BLaER1 (cell line): Measurements from ENCODE around the gene CAMK2D.

Experiments
- H3K27ac ChIP-seq: shearing (Covaris generic); formaldehyde crosslinking; 2 replicates; pipeline ENCODE4 v1.8.1; 2022
- H3K27me3 ChIP-seq: shearing (Covaris generic); formaldehyde crosslinking; 2 replicates; pipeline ENCODE4 v1.8.1; 2022
- H3K36me3 ChIP-seq: shearing (Covaris generic); formaldehyde crosslinking; 2 replicates; pipeline ENCODE4 v1.8.1; 2022
- H3K4me1 ChIP-seq: shearing (Covaris generic); formaldehyde crosslinking; 2 replicates; pipeline ENCODE4 v1.8.1; 2022
- H3K4me2 ChIP-seq: shearing (Covaris generic); formaldehyde crosslinking; 2 replicates; pipeline ENCODE4 v1.8.1; 2022
- H3K4me3 ChIP-seq: shearing (Covaris generic); formaldehyde crosslinking; 2 replicates; pipeline ENCODE4 v1.8.1; 2022
- H3K9ac ChIP-seq: shearing (Covaris generic); formaldehyde crosslinking; 2 replicates; pipeline ENCODE4 v1.8.1; 2022
- H3K9me3 ChIP-seq: shearing (Covaris generic); formaldehyde crosslinking; 2 replicates; pipeline ENCODE4 v1.8.1; 2022
- H4K20me1 ChIP-seq: shearing (Covaris generic); formaldehyde crosslinking; 2 replicates; pipeline ENCODE4 v1.8.1; 2022
- Cebpa-rat ChIP-seq: shearing (Covaris generic); IDR thresholded peaks from 2 replicates; pipeline ENCODE4 v1.8.1; 2022

CAMK2D gene

GRCh38 chr4:113442826-113443225 is 318.7 kb downstream of the CAMK2D start:
- TF ChIP-seq Cebpa-rat = no peak
- Histone ChIP-seq H3K27me3 (no peaks in the 10 kb centered on the region), H3K9me3 (no peaks in the 10 kb centered on the region), H3K4me3 (no peak overlapping the region), H3K4me1 (no peaks in the 10 kb centered on the region), H4K20me1 (no peaks in the 10 kb centered on the region), H3K9ac (no peak overlapping the region), H3K36me3 (no peaks in the 10 kb centered on the region), H3K27ac (no peak overlapping the region), H3K4me2 (no peak overlapping the region)

- no peak overlapping the region for H3K27ac ChIP-seq
- H3K4me3 ChIP-seq = no peak overlapping the region
- H4K20me1 ChIP-seq = no peaks in the 10 kb centered on the region
- H3K4me2 ChIP-seq = no peak overlapping the region
- TF ChIP-seq Cebpa-rat = no peak
- no peaks in the 10 kb centered on the region for H3K27me3 ChIP-seq
- H3K9ac ChIP-seq = no peak overlapping the region
- no peaks in the 10 kb centered on the region for H3K36me3 ChIP-seq
- H3K4me1 ChIP-seq = peaks cover 22% of the 10 kb centered on the region
- H3K9me3 ChIP-seq = no peaks in the 10 kb centered on the region
These were observed 321.2 kb downstream of the CAMK2D start for GRCh38 chr4:113440371-113440770.

DNA sequence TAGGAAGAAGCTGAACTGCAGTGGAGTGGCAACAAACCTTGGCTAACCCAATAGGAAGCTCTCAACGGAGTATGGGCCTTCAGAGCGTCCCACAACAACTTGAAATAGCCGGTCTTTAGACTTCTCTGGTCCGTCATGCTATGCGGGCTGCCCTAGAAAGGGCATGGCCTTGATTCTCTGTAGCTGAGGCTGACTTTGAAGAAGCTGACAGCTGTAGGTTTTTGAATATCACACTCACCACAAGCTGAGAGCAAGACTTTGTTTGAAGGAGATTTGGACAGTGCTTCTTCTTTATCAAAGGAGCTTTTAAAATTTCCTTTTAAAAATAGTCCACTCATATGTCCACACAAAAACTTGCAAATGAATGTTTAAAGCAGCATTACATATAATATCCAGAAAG is 322.9 kb downstream of the CAMK2D start:
- Histone ChIP-seq H3K4me2 (no peak overlapping the region), H3K9me3 (no peaks in the 10 kb centered on the region), H4K20me1 (no peaks in the 10 kb centered on the region), H3K9ac (no peak overlapping the region), H3K4me3 (no peak overlapping the region), H3K36me3 (no peaks in the 10 kb centered on the region), H3K27ac (no peak overlapping the region), H3K4me1 (peaks cover 22% of the 10 kb centered on the region), H3K27me3 (no peaks in the 10 kb centered on the region)
- TF ChIP-seq Cebpa-rat = no peak

DNA sequence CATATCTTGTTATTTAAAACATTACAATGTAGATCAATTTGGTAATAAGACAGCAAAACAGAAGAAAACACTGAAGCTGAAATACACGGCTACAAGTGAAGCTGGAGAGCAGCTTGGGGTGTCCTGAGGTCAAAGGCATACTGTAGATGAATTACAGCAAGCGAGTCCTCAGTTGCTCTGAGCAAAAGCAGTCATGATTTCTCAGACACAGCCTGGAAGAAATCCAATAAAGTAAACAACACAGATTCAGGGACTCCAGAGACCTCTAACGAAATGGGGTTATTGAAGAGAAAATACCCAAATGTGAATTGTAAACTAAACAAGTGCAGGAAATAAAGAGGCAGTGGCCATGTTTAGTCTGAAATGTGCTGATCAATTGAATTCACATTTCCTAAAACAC is 324.4 kb downstream of the CAMK2D start:
- H3K4me1 ChIP-seq = peaks cover 22% of the 10 kb centered on the region
- TF ChIP-seq Cebpa-rat = no peak
- peak overlapping the region; percentile 78 for H3K4me2 ChIP-seq
- no peak overlapping the region for H3K4me3 ChIP-seq
- no peaks in the 10 kb centered on the region for H4K20me1 ChIP-seq
- no peaks in the 10 kb centered on the region for H3K9me3 ChIP-seq
- no peak overlapping the region for H3K9ac ChIP-seq
- no peaks in the 10 kb centered on the region for H3K36me3 ChIP-seq
- H3K27me3 ChIP-seq = no peaks in the 10 kb centered on the region
- no peak overlapping the region for H3K27ac ChIP-seq

GRCh38 chr4:113436360-113436759 is 325.2 kb downstream of the CAMK2D start:
- H3K4me2 ChIP-seq = peak overlapping the region; percentile 78
- H3K36me3 ChIP-seq = no peaks in the 10 kb centered on the region
- no peak for TF ChIP-seq Cebpa-rat
- H3K9me3 ChIP-seq = peaks cover under 1% of the 10 kb centered on the region; the same call in 1 of the 2 replicates
- no peaks in the 10 kb centered on the region for H3K27me3 ChIP-seq
- peak overlapping the region; percentile 49; the same call in 1 of the 2 replicates for H3K27ac ChIP-seq
- H3K4me1 ChIP-seq = peaks cover 22% of the 10 kb centered on the region
- H3K4me3 ChIP-seq = peak overlapping the region; percentile 34; the same call in 1 of the 2 replicates
- H4K20me1 ChIP-seq = no peaks in the 10 kb centered on the region
- no peak overlapping the region for H3K9ac ChIP-seq

DNA sequence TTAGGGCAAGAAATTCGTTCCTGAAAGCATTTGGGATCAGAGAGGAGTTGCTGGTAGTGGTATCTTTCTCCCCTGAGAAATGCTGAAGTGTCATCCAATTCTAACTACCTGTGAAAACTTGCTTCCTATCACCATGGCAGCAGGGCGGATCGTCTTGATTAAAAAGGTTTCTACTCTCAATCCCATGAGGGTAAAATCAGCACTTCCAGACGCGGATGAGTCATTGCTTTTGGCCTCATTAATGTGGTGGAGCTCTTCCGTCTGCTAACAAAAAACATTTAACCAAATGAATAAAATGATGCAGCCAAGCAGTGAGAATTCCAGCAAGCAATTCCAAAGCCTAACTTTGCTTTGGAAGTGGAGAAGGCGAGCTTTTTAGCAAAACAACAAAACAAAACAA is 325.6 kb downstream of the CAMK2D start:
- Histone ChIP-seq H4K20me1 (no peaks in the 10 kb centered on the region), H3K9me3 (peaks cover 5% of the 10 kb centered on the region; the same call in 1 of the 2 replicates), H3K27me3 (no peaks in the 10 kb centered on the region), H3K9ac (no peak overlapping the region), H3K36me3 (no peaks in the 10 kb centered on the region), H3K4me2 (peak overlapping the region; percentile 78), H3K4me1 (peaks cover 22% of the 10 kb centered on the region), H3K27ac (peak overlapping the region; percentile 49; the same call in 1 of the 2 replicates), H3K4me3 (peak overlapping the region; percentile 34; the same call in 1 of the 2 replicates)
- no peak for TF ChIP-seq Cebpa-rat

DNA sequence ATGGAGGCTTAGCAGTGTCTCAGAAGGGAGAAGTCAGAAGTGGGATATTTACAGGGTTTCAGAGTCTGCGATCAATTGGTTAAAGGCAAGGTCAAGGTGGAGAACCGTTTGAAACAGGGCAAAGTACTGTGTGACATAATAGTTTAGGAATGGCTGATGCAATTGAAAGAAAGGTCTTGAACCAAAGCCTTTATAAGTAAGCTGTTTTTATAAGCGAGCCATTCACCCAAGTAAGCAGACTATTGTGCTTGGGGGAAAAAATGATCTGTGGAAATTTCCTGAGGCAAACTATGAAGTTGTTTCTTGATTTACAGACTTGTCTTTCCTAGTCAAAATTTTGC is 327.3 kb downstream of the CAMK2D start:
- TF ChIP-seq Cebpa-rat = no peak
- Histone ChIP-seq H3K36me3 (no peaks in the 10 kb centered on the region), H3K9me3 (peaks cover 9% of the 10 kb centered on the region; the same call in 1 of the 2 replicates), H3K27me3 (no peaks in the 10 kb centered on the region), H4K20me1 (no peaks in the 10 kb centered on the region), H3K9ac (no peak overlapping the region), H3K4me1 (peaks cover 22% of the 10 kb centered on the region), H3K27ac (no peak overlapping the region), H3K4me3 (no peak overlapping the region), H3K4me2 (no peak overlapping the region)

DNA sequence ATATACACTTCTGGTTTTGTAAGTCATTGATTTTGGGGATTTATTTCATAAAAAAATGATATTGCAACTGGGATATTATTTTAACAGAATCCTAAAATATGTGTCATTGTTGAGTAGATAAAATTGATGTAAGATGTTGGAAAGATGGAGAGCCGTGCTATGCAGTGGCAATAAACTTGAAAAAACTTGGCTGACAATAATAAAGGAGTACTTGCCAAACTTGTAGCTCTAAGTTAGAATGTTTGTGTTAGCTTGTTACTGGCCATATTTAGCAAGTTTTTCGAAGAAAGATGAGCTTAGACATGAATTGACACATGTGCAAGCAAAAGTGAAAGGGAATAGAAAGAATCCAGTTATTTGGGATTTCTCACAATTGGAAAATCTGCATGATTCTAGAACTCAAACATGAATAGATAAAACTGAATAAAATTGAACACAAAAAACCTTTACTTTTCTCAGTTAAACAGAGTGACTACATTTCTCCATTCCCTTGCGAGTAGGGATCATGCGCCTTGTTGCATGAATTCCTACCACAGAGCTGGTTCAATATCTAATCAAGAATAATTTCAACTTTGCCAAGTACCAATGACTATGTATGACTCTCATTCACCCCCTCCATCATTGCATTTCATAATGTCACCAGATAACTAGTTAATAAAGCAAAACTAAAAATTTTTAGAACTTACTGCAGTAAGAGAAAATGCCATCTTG is 327.8 kb downstream of the CAMK2D start:
- Histone ChIP-seq H3K4me2 (no peak overlapping the region), H3K4me1 (peaks cover 22% of the 10 kb centered on the region), H3K9me3 (peaks cover 9% of the 10 kb centered on the region; the same call in 1 of the 2 replicates), H3K4me3 (no peak overlapping the region), H3K27me3 (no peaks in the 10 kb centered on the region), H3K36me3 (no peaks in the 10 kb centered on the region), H4K20me1 (no peaks in the 10 kb centered on the region), H3K9ac (no peak overlapping the region), H3K27ac (no peak overlapping the region)
- no peak for TF ChIP-seq Cebpa-rat

DNA sequence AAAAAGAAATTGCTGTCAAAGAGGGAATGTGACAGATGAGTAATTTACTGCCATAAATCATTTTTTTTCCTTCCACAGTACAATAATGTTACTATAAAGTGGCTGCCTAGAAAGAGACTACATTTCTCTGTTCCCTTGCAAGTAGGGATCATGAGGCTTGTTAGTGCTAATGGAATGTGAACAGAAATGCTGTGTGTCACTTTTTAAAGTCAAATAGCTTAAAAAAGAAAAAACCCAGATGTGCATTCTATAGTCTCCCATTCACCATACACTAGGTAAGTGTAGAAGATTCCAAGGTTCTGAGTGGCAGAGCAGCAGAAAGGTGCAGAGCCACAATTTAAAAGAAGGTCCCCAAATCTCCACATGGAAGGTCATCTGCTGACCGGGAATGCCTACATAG is 328.4 kb downstream of the CAMK2D start:
- Histone ChIP-seq H3K9me3 (peaks cover 9% of the 10 kb centered on the region; the same call in 1 of the 2 replicates), H3K27me3 (no peaks in the 10 kb centered on the region), H3K4me1 (peaks cover 22% of the 10 kb centered on the region), H4K20me1 (no peaks in the 10 kb centered on the region), H3K4me3 (no peak overlapping the region), H3K4me2 (no peak overlapping the region), H3K27ac (no peak overlapping the region), H3K9ac (no peak overlapping the region), H3K36me3 (no peaks in the 10 kb centered on the region)
- TF ChIP-seq Cebpa-rat = no peak

DNA sequence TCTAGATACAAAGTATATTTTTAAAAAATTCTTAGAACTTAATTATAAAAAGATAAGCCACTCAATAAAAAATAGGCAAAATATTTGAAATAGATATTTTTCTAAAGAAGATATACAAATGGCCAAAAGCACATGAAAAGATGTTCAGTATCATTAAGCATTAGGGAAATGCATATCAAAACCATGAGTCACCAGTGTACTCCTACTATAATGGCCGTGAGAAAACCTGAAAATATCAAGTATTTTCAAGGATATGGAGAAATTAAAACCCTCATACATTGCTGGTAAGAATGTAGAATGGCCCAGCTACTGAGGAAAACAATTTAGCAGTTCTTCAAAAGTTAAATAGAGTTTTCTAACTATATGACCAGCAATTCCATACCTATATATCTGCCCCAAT is 337.9 kb downstream of the CAMK2D start:
- H3K27ac ChIP-seq = no peak overlapping the region
- H3K4me3 ChIP-seq = no peak overlapping the region
- H3K4me2 ChIP-seq = no peak overlapping the region
- no peaks in the 10 kb centered on the region for H3K4me1 ChIP-seq
- no peak for TF ChIP-seq Cebpa-rat
- H3K9me3 ChIP-seq = no peaks in the 10 kb centered on the region; the same call in 1 of the 2 replicates
- no peaks in the 10 kb centered on the region for H3K27me3 ChIP-seq
- H4K20me1 ChIP-seq = no peaks in the 10 kb centered on the region
- H3K36me3 ChIP-seq = no peaks in the 10 kb centered on the region
- no peak overlapping the region for H3K9ac ChIP-seq

GRCh38 chr4:113420938-113421337 is 340.6 kb downstream of the CAMK2D start:
- TF ChIP-seq Cebpa-rat = no peak
- no peak overlapping the region for H3K9ac ChIP-seq
- no peaks in the 10 kb centered on the region for H3K4me1 ChIP-seq
- no peaks in the 10 kb centered on the region for H3K36me3 ChIP-seq
- no peaks in the 10 kb centered on the region; the same call in 1 of the 2 replicates for H3K9me3 ChIP-seq
- no peaks in the 10 kb centered on the region for H4K20me1 ChIP-seq
- H3K27me3 ChIP-seq = no peaks in the 10 kb centered on the region
- H3K4me2 ChIP-seq = no peak overlapping the region
- H3K4me3 ChIP-seq = no peak overlapping the region
- H3K27ac ChIP-seq = no peak overlapping the region
